ENCODE data around the gene SELENOH. TPM values are rescaled to one million over a fixed set of nuclear protein-coding genes. Genes with fewer than 3 reads are reported as not detected.

The SELENOH gene
- total RNA-seq, 1 donor from 2014 or later, result 210 TPM

DNA sequence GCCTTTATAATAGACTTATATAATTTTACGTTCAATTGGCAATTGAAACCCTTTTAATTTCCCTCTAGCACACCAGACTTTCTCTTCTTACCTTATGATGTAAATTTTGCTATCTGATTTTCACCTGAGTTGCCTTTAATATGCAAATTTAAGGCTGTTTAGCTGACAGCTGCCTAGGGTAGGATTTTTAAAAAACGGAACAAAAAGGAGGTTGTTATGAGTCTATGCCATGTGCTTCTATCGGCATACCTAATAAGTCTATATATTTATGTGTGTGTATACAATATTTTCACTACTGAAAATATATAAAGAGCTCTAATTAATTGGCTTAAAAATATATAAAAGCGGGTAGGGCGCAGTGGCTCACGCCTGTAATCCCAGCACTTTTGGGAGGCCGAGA lies 11.8 kb upstream of the SELENOH start:
- Mint-ChIP-seq H3K27me3 (ENCODE audit: unreplicated experiment) (peaks cover 9% of the 10 kb centered on the region), H3K27ac (ENCODE audit: unreplicated experiment) (no peak overlapping the region), H3K9me3 (ENCODE audit: unreplicated experiment) (no peaks in the 10 kb centered on the region), H3K4me3 (ENCODE audit: unreplicated experiment) (no peak overlapping the region), H3K36me3 (ENCODE audit: low read depth, unreplicated experiment) (no peaks in the 10 kb centered on the region), H3K4me1 (ENCODE audit: unreplicated experiment) (peaks cover 20% of the 10 kb centered on the region)
- DNase-seq (ENCODE audit: low spot score), result no peak
- TF ChIP-seq, protein P1, sequence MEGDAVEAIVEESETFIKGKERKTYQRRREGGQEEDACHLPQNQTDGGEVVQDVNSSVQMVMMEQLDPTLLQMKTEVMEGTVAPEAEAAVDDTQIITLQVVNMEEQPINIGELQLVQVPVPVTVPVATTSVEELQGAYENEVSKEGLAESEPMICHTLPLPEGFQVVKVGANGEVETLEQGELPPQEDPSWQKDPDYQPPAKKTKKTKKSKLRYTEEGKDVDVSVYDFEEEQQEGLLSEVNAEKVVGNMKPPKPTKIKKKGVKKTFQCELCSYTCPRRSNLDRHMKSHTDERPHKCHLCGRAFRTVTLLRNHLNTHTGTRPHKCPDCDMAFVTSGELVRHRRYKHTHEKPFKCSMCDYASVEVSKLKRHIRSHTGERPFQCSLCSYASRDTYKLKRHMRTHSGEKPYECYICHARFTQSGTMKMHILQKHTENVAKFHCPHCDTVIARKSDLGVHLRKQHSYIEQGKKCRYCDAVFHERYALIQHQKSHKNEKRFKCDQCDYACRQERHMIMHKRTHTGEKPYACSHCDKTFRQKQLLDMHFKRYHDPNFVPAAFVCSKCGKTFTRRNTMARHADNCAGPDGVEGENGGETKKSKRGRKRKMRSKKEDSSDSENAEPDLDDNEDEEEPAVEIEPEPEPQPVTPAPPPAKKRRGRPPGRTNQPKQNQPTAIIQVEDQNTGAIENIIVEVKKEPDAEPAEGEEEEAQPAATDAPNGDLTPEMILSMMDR (IDR thresholded peaks at IDR 0.05; ENCODE audit: unreplicated experiment), result no peak

DNA sequence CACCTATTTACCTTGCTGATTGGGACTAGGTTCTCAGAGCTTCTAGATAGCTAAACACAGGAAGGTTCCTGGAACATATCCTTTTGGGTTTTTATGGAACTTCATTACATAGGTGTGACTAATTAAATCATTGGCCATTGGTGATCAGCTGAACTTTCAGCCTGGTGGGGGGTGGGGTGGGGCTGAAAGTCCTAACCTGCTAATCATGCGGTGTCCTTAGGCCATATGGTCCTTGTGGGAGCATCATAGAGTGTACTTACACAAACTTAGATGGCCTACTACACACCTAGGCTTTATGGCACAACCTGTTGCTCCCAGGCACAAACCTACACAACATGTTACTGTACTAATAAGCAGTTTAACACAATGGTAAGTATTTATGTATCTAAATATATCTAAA lies 8.6 kb upstream of the SELENOH start:
- Mint-ChIP-seq H3K9me3 (ENCODE audit: unreplicated experiment) (peaks cover 4% of the 10 kb centered on the region), H3K4me3 (ENCODE audit: unreplicated experiment) (no peak overlapping the region), H3K27ac (ENCODE audit: unreplicated experiment) (peak overlapping the region; percentile 94), H3K27me3 (ENCODE audit: unreplicated experiment) (peaks cover 4% of the 10 kb centered on the region), H3K36me3 (ENCODE audit: low read depth, unreplicated experiment) (peaks cover 8% of the 10 kb centered on the region), H3K4me1 (ENCODE audit: unreplicated experiment) (peaks cover 11% of the 10 kb centered on the region)
- no peak for DNase-seq (ENCODE audit: low spot score)
- TF ChIP-seq, protein P1 (IDR thresholded peaks at IDR 0.05; ENCODE audit: unreplicated experiment), result no peak

DNA sequence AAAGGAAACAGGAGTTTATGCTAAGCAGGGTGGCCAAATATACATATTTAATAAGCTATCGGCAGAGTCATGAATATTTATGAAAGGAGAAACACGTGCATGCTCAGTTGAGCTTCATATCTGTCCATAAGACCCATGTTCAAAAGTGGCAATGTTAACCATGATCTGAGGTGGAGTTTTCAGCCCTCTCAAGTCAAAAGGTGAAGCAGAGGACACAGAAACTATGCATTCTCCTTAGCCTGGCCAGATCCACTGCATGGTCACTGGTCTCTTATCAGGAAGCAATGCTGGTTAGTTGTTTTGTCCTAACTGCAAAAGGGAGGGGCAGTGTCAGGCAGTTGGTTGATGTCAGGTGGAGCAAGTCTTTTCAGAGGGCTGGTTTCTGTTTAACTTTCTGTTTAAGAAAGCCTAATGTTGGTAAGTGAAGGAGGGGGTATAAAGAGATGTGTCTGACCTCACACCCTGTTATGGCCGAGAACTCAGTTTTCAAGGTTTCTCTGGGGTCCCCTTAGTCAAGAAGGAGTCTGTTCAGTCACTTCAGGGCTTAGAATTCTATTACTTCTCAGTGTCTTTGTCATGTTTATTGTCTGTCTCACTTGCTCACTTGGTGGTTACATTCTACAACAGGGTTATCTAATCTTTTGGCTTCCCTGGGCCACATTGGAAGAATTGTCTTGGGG lies 5.5 kb upstream of the SELENOH start:
- no peak overlapping the region for H3K4me3 Mint-ChIP-seq (ENCODE audit: unreplicated experiment)
- H3K9me3 Mint-ChIP-seq (ENCODE audit: unreplicated experiment), result peaks cover 4% of the 10 kb centered on the region
- peaks cover 12% of the 10 kb centered on the region for H3K4me1 Mint-ChIP-seq (ENCODE audit: unreplicated experiment)
- DNase-seq (ENCODE audit: low spot score), result no peak
- H3K27me3 Mint-ChIP-seq (ENCODE audit: unreplicated experiment), result peaks cover 2% of the 10 kb centered on the region
- H3K27ac Mint-ChIP-seq (ENCODE audit: unreplicated experiment), result peak overlapping the region; percentile 32
- H3K36me3 Mint-ChIP-seq (ENCODE audit: low read depth, unreplicated experiment), result peaks cover 24% of the 10 kb centered on the region
- TF ChIP-seq, protein P1 (IDR thresholded peaks at IDR 0.05; ENCODE audit: unreplicated experiment), result no peak

DNA sequence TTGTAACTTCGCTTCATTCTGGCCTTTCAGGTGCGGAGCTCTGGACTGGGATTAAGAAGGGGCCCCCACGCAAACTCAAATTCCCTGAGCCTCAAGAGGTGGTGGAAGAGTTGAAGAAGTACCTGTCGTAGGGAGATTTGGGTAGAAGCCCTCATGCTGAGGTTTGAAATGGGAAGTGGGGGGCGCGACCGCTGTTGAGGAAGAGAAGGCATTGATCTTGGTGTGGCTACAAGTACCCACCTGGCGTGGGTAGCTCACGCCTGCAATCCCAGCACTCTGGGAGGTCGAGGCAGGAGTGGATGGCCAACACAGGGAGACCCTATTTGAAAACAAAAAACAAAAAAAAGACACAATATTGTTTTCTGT lies 779 bp downstream of the SELENOH start:
- H3K4me1 Mint-ChIP-seq (ENCODE audit: unreplicated experiment), result peaks cover 33% of the 10 kb centered on the region
- TF ChIP-seq, protein P1 (IDR thresholded peaks at IDR 0.05; ENCODE audit: unreplicated experiment), result no peak
- peaks cover 49% of the 10 kb centered on the region for H3K36me3 Mint-ChIP-seq (ENCODE audit: low read depth, unreplicated experiment)
- no peak for DNase-seq (ENCODE audit: low spot score)
- H3K27ac Mint-ChIP-seq (ENCODE audit: unreplicated experiment), result peak overlapping the region; percentile 99
- peak overlapping the region; percentile 100 for H3K4me3 Mint-ChIP-seq (ENCODE audit: unreplicated experiment)
- H3K27me3 Mint-ChIP-seq (ENCODE audit: unreplicated experiment), result peaks cover 19% of the 10 kb centered on the region
- no peaks in the 10 kb centered on the region for H3K9me3 Mint-ChIP-seq (ENCODE audit: unreplicated experiment)

DNA sequence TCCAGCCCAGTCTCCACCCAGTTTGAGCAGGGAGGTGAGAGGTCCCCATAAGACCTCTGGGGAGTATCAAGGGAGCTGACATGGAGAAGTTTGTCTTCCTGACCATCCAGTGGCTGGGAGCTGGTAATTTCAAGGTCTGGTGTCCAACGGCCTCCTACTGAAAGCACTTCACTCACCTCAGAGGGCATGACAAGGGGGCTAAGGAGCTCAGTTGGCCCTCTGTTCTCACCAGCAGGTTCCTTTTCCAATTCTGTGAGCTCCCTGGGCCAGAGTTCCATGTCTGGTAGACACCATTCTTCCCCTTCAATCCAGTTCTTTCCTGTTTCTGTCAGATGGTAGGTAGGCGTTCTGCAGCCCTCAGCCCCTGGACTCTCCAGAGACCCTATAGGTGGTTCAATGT lies 3.1 kb downstream of the SELENOH start:
- DNase-seq (ENCODE audit: low spot score), result no peak
- H3K4me1 Mint-ChIP-seq (ENCODE audit: unreplicated experiment), result peaks cover 33% of the 10 kb centered on the region

More for the DNA sequence above, 3.1 kb downstream of the SELENOH start:
- Mint-ChIP-seq H3K27ac (ENCODE audit: unreplicated experiment) (peak overlapping the region; percentile 70), H3K36me3 (ENCODE audit: low read depth, unreplicated experiment) (peaks cover 34% of the 10 kb centered on the region), H3K27me3 (ENCODE audit: unreplicated experiment) (peaks cover 22% of the 10 kb centered on the region), H3K4me3 (ENCODE audit: unreplicated experiment) (no peak overlapping the region), H3K9me3 (ENCODE audit: unreplicated experiment) (no peaks in the 10 kb centered on the region)
- TF ChIP-seq, protein P1 (IDR thresholded peaks at IDR 0.05; ENCODE audit: unreplicated experiment), result no peak
